HG03280 (cell line): ENCODE data around the gene UBQLN3.

Experiments used
- ATAC-seq: cut with Tn5 transposase; IDR thresholded peaks from one replicate; pipeline ENCODE4 v1.9.1; 2021; ENCODE audit warnings: mild to moderate bottlenecking, moderate library complexity; ENCODE audit not compliant: unreplicated experiment

The UBQLN3 gene

DNA sequence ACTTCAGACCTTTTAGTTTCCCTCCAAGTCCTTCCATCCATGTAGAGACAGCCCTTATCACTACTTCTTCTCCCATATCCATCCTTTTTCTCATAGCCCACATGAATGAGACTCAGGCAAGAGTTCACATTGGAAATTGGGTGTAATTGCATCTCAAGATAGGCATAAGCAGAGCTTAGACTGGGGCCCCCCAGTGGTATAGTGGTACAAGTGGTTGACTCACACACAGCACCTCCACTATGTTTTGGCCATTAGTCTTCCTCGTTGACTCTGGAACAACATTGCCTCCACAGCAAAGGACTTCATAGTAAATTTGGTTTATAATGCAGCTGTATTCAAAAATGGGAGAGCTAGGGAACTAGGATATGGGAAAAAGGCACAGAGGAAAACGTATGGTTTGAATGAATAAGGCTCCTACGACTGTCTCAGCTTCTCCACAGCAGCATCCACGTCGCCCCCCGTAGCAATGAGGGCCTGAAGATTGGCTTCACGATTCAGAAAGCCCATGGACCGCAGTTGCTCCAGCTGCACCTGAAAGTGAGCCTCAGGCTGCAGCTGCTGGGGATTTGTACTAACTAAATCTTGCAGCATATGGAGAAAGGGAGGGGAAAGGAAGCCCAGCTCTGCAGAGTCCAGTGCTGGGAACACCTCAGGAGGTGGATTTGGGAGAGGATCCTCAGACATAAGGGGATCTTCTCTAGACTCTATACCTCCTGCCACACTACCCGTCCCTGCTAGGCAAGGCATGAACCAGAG is 2.4 kb downstream of the UBQLN3 start:
- no peak for ATAC-seq

- ATAC-seq, result no peak
Observed at GRCh38 chr11:5505363-5506048, 4.3 kb downstream of the UBQLN3 start.

- ATAC-seq, result no peak
Observed at GRCh38 chr11:5504403-5504921, 5.3 kb downstream of the UBQLN3 start.

- no peak for ATAC-seq
Observed at GRCh38 chr11:5500393-5500801, 9.4 kb downstream of the UBQLN3 start.

DNA sequence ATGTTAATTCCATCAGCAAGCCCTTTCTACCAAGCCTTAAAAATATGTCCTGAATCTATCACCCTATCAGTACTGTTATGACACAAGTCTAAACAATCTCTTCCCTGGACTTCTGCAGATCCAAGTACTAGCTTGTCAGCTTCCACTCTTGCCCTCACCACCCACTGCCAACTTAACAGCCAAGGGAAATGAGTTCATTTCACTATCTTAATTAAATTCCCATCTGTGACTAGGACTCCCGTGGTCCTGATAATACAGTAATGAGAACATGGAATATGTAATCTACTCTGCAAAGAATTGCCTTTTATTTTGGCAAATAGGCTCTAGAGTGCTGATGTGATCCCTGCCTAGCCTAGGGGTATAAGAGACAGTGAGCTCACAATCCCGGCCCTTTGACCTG is 10.1 kb downstream of the UBQLN3 start:
- no peak for ATAC-seq

- ATAC-seq, result no peak
Observed at GRCh38 chr11:5489576-5490357, 20.0 kb downstream of the UBQLN3 start.

DNA sequence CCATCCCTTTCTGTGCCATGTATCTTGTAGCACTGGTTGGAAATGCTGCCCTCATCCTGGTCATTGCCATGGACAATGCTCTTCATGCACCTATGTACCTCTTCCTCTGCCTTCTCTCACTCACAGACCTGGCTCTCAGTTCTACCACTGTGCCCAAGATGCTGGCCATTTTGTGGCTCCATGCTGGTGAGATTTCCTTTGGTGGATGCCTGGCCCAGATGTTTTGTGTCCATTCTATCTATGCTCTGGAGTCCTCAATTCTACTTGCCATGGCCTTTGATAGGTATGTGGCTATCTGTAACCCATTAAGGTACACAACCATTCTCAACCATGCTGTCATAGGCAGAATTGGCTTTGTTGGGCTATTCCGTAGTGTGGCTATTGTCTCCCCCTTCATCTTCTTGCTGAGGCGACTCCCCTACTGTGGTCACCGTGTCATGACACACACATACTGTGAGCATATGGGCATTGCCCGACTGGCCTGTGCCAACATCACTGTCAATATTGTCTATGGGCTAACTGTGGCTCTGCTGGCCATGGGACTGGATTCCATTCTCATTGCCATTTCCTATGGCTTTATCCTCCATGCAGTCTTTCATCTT is 20.9 kb downstream of the UBQLN3 start:
- ATAC-seq, result no peak

- ATAC-seq, result no peak
Observed at GRCh38 chr11:5488385-5488784, 21.4 kb downstream of the UBQLN3 start, which contains the start of gene OR52D1. OR52D1 (plus strand) TSS chr11:5488685; CDS start chr11:5488707, 22 bp downstream.

- ATAC-seq, result no peak
Observed at GRCh38 chr11:5486421-5486820, 23.3 kb downstream of the UBQLN3 start.

GRCh38 chr11:5486003-5486402 is 23.8 kb downstream of the UBQLN3 start:
- ATAC-seq, result no peak

GRCh38 chr11:5476186-5476819 is 33.5 kb downstream of the UBQLN3 start:
- peak; percentile 85 for ATAC-seq

DNA sequence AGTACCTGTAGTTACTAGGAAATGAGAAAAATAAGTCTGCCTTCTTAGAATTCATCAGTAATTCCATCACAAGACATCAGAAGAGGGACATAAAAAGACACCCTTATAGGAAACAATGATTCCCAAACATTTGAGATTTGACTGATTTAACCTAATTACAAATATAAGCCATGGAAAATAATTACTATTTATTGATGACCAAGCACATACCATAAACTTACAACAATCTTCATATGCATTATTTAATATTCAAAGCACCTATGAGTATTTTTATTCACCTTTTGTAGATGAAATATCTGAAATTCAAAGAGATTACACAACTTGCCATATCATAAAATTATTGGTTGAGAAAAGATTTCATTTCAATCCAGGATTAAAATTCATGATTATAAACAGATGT is 35.8 kb downstream of the UBQLN3 start:
- no peak for ATAC-seq

DNA sequence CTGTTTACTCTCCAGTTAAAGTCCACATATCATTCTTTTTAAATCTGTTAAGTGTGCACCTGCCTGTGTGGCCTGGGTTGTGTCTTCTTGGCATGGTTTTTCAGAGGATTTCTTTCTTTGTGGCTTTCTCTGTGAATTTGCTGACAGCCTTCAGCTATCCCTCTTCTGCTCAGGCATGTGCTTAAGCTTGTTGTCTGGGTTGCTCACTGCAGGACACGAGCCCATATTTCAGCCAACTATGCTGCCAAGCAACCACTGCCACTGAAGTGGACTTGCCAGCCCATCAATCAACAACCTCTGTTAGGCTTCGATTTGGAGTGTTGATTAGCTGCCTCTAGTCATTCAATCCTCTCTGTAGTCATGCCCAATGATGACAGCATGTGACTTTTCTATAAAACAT is 42.2 kb downstream of the UBQLN3 start:
- no peak for ATAC-seq

- ATAC-seq, result no peak
Observed at GRCh38 chr11:5460983-5461621, 48.7 kb downstream of the UBQLN3 start.
